ENCODE results near the gene HEPACAM. TPM values are rescaled to one million over a fixed set of nuclear protein-coding genes. Genes with fewer than 3 reads are reported as not detected.

The HEPACAM gene
- total RNA-seq (not detected), polyA plus RNA-seq (not detected), total RNA-seq (not detected)

GRCh38 chr11:124935548-124936514 lies at the start of gene HEPACAM:
Gene HEPACAM, minus strand, starts transcription at chr11:124936047. Its CDS starts 41 bp downstream, at chr11:124936006.
- intact Hi-C loops (cut with micrococcal nuclease), result no loop called here
- no peak within 1 kb of the TSS for H3K27ac ChIP-seq (ENCODE audit: low read depth, low read length)
- no peaks in the 10 kb centered on the region for H3K36me3 ChIP-seq (ENCODE audit: control insufficient read depth in 2 of 3, insufficient read depth in 3 of 3, low read length in 3 of 3)
- ATAC-seq (no peak), DNase-seq (no peak)
- H3K9me3 ChIP-seq (ENCODE audit: control insufficient read depth in 2 of 3, low read length in 3 of 3), result no peaks in the 10 kb centered on the region
- Mint-ChIP-seq H3K4me1 (peaks cover under 1 to 8% (median 5%) of the 10 kb centered on the region in 7 donors), H3K27me3 (peaks cover 0 to 13% (median 0%) of the 10 kb centered on the region in 5 donors), H3K4me3 (no peak within 1 kb of the TSS), H3K9me3 (no peaks in the 10 kb centered on the region), H3K36me3 (no peaks in the 10 kb centered on the region), H3K27ac (no peak within 1 kb of the TSS)
- CTCF ChIA-PET, result interaction anchor here (0.8 to 1.4 kb wide), 2 partner anchors 8 to 16 kb away, joined by 3 to 4 read pairs; no protein-coding TSS in a partner anchor
- peaks cover 0 to 2% of the 10 kb centered on the region in 2 donors for H3K4me1 ChIP-seq (ENCODE audit: control insufficient read depth in 2 of 2, insufficient read depth in 2 of 2, low read length in 2 of 2)
- POLR2A ChIA-PET, result interaction anchor here (1.4 to 2.1 kb wide), 2 partner anchors 13 to 18 kb away, joined by 6 to 9 read pairs; partner anchors contain the start of gene CCDC15
- H3K27me3 ChIP-seq (ENCODE audit: control insufficient read depth in 2 of 2, insufficient read depth in 2 of 2, low read length in 2 of 2), result no peaks in the 10 kb centered on the region
- no peak within 1 kb of the TSS for H3K4me3 ChIP-seq (ENCODE audit: low read length)

GRCh38 chr11:124984512-124984854 lies 48.6 kb upstream of the HEPACAM start:
- ChIA-PET POLR2A (no interaction called here), CTCF (no interaction called here)

GRCh38 chr11:124983674-124984511 lies 48.0 kb upstream of the HEPACAM start:
- Mint-ChIP-seq H3K9me3 (peaks cover 14 to 44% (median 31%) of the 10 kb centered on the region in 11 donors), H3K4me3 (no peak overlapping the region), H3K36me3 (peaks cover 35 to 90% (median 70%) of the 10 kb centered on the region in 5 donors), H3K4me1 (peaks cover 0 to 3% (median 0%) of the 10 kb centered on the region in 7 donors), H3K27ac (no peak overlapping the region), H3K27me3 (no peaks in the 10 kb centered on the region)
- no peaks in the 10 kb centered on the region for H3K27me3 ChIP-seq (ENCODE audit: control insufficient read depth in 2 of 2, insufficient read depth in 2 of 2, low read length in 2 of 2)
- H3K9me3 ChIP-seq (ENCODE audit: control insufficient read depth in 2 of 3, low read length in 3 of 3), result peaks cover 0 to 6% (median 0%) of the 10 kb centered on the region in 3 experiments
- intact Hi-C loops (cut with micrococcal nuclease), result no loop called here
- ATAC-seq, result no peak
- H3K4me3 ChIP-seq (ENCODE audit: low read length), result no peak overlapping the region
- POLR2A ChIA-PET, result no interaction called here
- CTCF ChIA-PET, result no interaction called here
- no peaks in the 10 kb centered on the region for H3K36me3 ChIP-seq (ENCODE audit: control insufficient read depth in 2 of 3, insufficient read depth in 3 of 3, low read length in 3 of 3)
- no peaks in the 10 kb centered on the region for H3K4me1 ChIP-seq (ENCODE audit: control insufficient read depth in 2 of 2, insufficient read depth in 2 of 2, low read length in 2 of 2)
- no peak overlapping the region for H3K27ac ChIP-seq (ENCODE audit: low read depth, low read length)
- DNase-seq, result no peak

More at GRCh38 chr11:124984512-124984854, 48.6 kb upstream of the HEPACAM start:
- intact Hi-C loops (cut with micrococcal nuclease), result no loop called here
- Histone ChIP-seq H3K36me3 (ENCODE audit: control insufficient read depth in 2 of 3, insufficient read depth in 3 of 3, low read length in 3 of 3) (no peaks in the 10 kb centered on the region), H3K4me3 (ENCODE audit: low read length) (no peak overlapping the region), H3K4me1 (ENCODE audit: control insufficient read depth in 2 of 2, insufficient read depth in 2 of 2, low read length in 2 of 2) (no peaks in the 10 kb centered on the region), H3K27me3 (ENCODE audit: control insufficient read depth in 2 of 2, insufficient read depth in 2 of 2, low read length in 2 of 2) (no peaks in the 10 kb centered on the region), H3K27ac (ENCODE audit: low read depth, low read length) (no peak overlapping the region), H3K9me3 (ENCODE audit: control insufficient read depth in 2 of 3, low read length in 3 of 3) (peaks cover 0 to 6% (median 0%) of the 10 kb centered on the region in 3 experiments)
- Mint-ChIP-seq H3K36me3 (peaks cover 29 to 88% (median 70%) of the 10 kb centered on the region in 5 donors), H3K9me3 (peaks cover 13 to 38% (median 28%) of the 10 kb centered on the region in 11 donors), H3K4me3 (no peak overlapping the region), H3K27me3 (no peaks in the 10 kb centered on the region), H3K4me1 (peaks cover 0 to 3% (median 0%) of the 10 kb centered on the region in 7 donors), H3K27ac (no peak overlapping the region)
- no peak for DNase-seq
- ATAC-seq, result no peak

GRCh38 chr11:124982043-124982442 lies 46.2 kb upstream of the HEPACAM start:
- ChIA-PET CTCF (no interaction called here), POLR2A (no interaction called here)
- Mint-ChIP-seq H3K36me3 (peaks cover 41 to 85% (median 70%) of the 10 kb centered on the region in 5 donors), H3K4me3 (no peak overlapping the region), H3K4me1 (peaks cover 0 to 3% (median 0%) of the 10 kb centered on the region in 7 donors), H3K9me3 (peaks cover 14 to 48% (median 31%) of the 10 kb centered on the region in 11 donors), H3K27ac (no peak overlapping the region), H3K27me3 (no peaks in the 10 kb centered on the region)
- H3K9me3 ChIP-seq (ENCODE audit: control insufficient read depth in 2 of 3, low read length in 3 of 3), result peaks cover 0 to 6% (median 0%) of the 10 kb centered on the region in 3 experiments
- no peak for ATAC-seq
- intact Hi-C loops (cut with micrococcal nuclease), result no loop called here
- no peak overlapping the region for H3K4me3 ChIP-seq (ENCODE audit: low read length)
- H3K27ac ChIP-seq (ENCODE audit: low read depth, low read length), result no peak overlapping the region
- H3K27me3 ChIP-seq (ENCODE audit: control insufficient read depth in 2 of 2, insufficient read depth in 2 of 2, low read length in 2 of 2), result no peaks in the 10 kb centered on the region
- H3K4me1 ChIP-seq (ENCODE audit: control insufficient read depth in 2 of 2, insufficient read depth in 2 of 2, low read length in 2 of 2), result no peaks in the 10 kb centered on the region
- DNase-seq, result no peak
- H3K36me3 ChIP-seq (ENCODE audit: control insufficient read depth in 2 of 3, insufficient read depth in 3 of 3, low read length in 3 of 3), result no peaks in the 10 kb centered on the region

GRCh38 chr11:124978316-124978715 lies 42.5 kb upstream of the HEPACAM start:
- Histone ChIP-seq H3K4me1 (ENCODE audit: control insufficient read depth in 2 of 2, insufficient read depth in 2 of 2, low read length in 2 of 2) (no peaks in the 10 kb centered on the region), H3K27ac (ENCODE audit: low read depth, low read length) (no peak overlapping the region), H3K4me3 (ENCODE audit: low read length) (no peak overlapping the region), H3K27me3 (ENCODE audit: control insufficient read depth in 2 of 2, insufficient read depth in 2 of 2, low read length in 2 of 2) (no peaks in the 10 kb centered on the region), H3K36me3 (ENCODE audit: control insufficient read depth in 2 of 3, insufficient read depth in 3 of 3, low read length in 3 of 3) (no peaks in the 10 kb centered on the region), H3K9me3 (ENCODE audit: control insufficient read depth in 2 of 3, low read length in 3 of 3) (peaks cover 0 to 6% (median 0%) of the 10 kb centered on the region in 3 experiments)
- H3K36me3 Mint-ChIP-seq, result peaks cover 37 to 57% (median 54%) of the 10 kb centered on the region in 5 donors
- ChIA-PET POLR2A (no interaction called here), CTCF (no interaction called here)
- H3K27me3 Mint-ChIP-seq, result no peaks in the 10 kb centered on the region
- no peak overlapping the region for H3K27ac Mint-ChIP-seq
- H3K4me3 Mint-ChIP-seq, result no peak overlapping the region
- intact Hi-C loops (cut with micrococcal nuclease), result no loop called here
- DNase-seq (no peak), ATAC-seq (no peak)
- H3K9me3 Mint-ChIP-seq, result peaks cover 14 to 48% (median 31%) of the 10 kb centered on the region in 11 donors
- peaks cover 0 to 3% (median 0%) of the 10 kb centered on the region in 7 donors for H3K4me1 Mint-ChIP-seq

GRCh38 chr11:124977006-124977405 lies 41.2 kb upstream of the HEPACAM start:
- ATAC-seq (no peak), DNase-seq (no peak)
- POLR2A ChIA-PET, result no interaction called here
- Histone ChIP-seq H3K9me3 (ENCODE audit: control insufficient read depth in 2 of 3, low read length in 3 of 3) (peaks cover 0 to 2% (median 0%) of the 10 kb centered on the region in 3 experiments), H3K27ac (ENCODE audit: low read depth, low read length) (no peak overlapping the region), H3K36me3 (ENCODE audit: control insufficient read depth in 2 of 3, insufficient read depth in 3 of 3, low read length in 3 of 3) (no peaks in the 10 kb centered on the region), H3K27me3 (ENCODE audit: control insufficient read depth in 2 of 2, insufficient read depth in 2 of 2, low read length in 2 of 2) (no peaks in the 10 kb centered on the region), H3K4me1 (ENCODE audit: control insufficient read depth in 2 of 2, insufficient read depth in 2 of 2, low read length in 2 of 2) (no peaks in the 10 kb centered on the region), H3K4me3 (ENCODE audit: low read length) (no peak overlapping the region)
- CTCF ChIA-PET, result no interaction called here
- H3K4me3 Mint-ChIP-seq, result no peak overlapping the region
- H3K36me3 Mint-ChIP-seq, result peaks cover 28 to 45% (median 43%) of the 10 kb centered on the region in 5 donors
- no peak overlapping the region for H3K27ac Mint-ChIP-seq
- peaks cover 12 to 35% (median 22%) of the 10 kb centered on the region in 11 donors for H3K9me3 Mint-ChIP-seq
- intact Hi-C loops (cut with micrococcal nuclease), result no loop called here
- peaks cover 0 to 3% (median 0%) of the 10 kb centered on the region in 7 donors for H3K4me1 Mint-ChIP-seq
- H3K27me3 Mint-ChIP-seq, result no peaks in the 10 kb centered on the region

Data from naive thymus-derived CD4-positive, alpha-beta T cell (primary cell).